KMS-11 (cell line): ENCODE data around the gene OBSCN.
"Not testable (repeated sequence)": the region's sequence is repeated elsewhere in the genome, so short reads cannot be mapped to it uniquely, and the experiment has no call there.

Source experiments
- H2AFZ ChIP-seq: fragments of 200-600 bp; sonication (generic); 2 replicates; pipeline ENCODE4 v1.6.1; 2016; ENCODE audit warnings: antibody characterized with exemption, mixed run types, low read depth
- H3K27ac ChIP-seq: fragments of 200-600 bp; sonication (generic); 2 replicates; pipeline ENCODE4 v1.6.1; 2016; ENCODE audit warnings: mild to moderate bottlenecking, mixed run types
- H3K27me3 ChIP-seq: fragments of 200-600 bp; sonication (generic); 2 replicates; pipeline ENCODE4 v1.6.1; 2017; ENCODE audit warnings: mild to moderate bottlenecking, low read depth, mixed run types, moderate library complexity; ENCODE audit not compliant: insufficient read depth
- H3K36me3 ChIP-seq: fragments of 200-600 bp; sonication (generic); 2 replicates; pipeline ENCODE4 v1.6.1; 2017; ENCODE audit warnings: mild to moderate bottlenecking, mixed run types; ENCODE audit not compliant: insufficient read depth
- H3K4me1 ChIP-seq: fragments of 200-600 bp; sonication (generic); 2 replicates; pipeline ENCODE4 v1.6.1; 2016; ENCODE audit warnings: mild to moderate bottlenecking, low read depth, mixed run types; ENCODE audit not compliant: poor library complexity, severe bottlenecking
- H3K4me2 ChIP-seq: fragments of 200-600 bp; sonication (generic); 2 replicates; pipeline ENCODE4 v1.7.0; 2016; ENCODE audit warnings: mild to moderate bottlenecking, mixed run types
- H3K4me3 ChIP-seq: fragments of 200-600 bp; sonication (generic); IDR thresholded peaks from 2 replicates; pipeline ENCODE4 v1.6.1; 2017; ENCODE audit warnings: low read depth, low read length, mixed read lengths; ENCODE audit not compliant: insufficient read depth
- H3K79me2 ChIP-seq: fragments of 200-600 bp; sonication (generic); 2 replicates; pipeline ENCODE4 v1.6.1; 2016; ENCODE audit warnings: low read depth, mixed run types; ENCODE audit not compliant: insufficient read depth
- H3K9ac ChIP-seq: fragments of 200-600 bp; sonication (generic); 2 replicates; pipeline ENCODE4 v1.6.1; 2016; ENCODE audit warnings: mild to moderate bottlenecking, mixed run types
- H4K20me1 ChIP-seq: fragments of 200-600 bp; sonication (generic); 2 replicates; pipeline ENCODE4 v1.6.1; 2016; ENCODE audit warnings: mild to moderate bottlenecking, mixed run types; ENCODE audit not compliant: insufficient read depth
- TF ChIP-seq, protein P1 (sequence below): fragments of 200-600 bp; sonication (generic); conservative IDR thresholded peaks from 2 replicates; pipeline ENCODE4 v1.6.1; 2017; ENCODE audit warnings: low read depth, mild to moderate bottlenecking, antibody characterized with exemption, low read length, moderate library complexity, mixed read lengths

The OBSCN gene

DNA sequence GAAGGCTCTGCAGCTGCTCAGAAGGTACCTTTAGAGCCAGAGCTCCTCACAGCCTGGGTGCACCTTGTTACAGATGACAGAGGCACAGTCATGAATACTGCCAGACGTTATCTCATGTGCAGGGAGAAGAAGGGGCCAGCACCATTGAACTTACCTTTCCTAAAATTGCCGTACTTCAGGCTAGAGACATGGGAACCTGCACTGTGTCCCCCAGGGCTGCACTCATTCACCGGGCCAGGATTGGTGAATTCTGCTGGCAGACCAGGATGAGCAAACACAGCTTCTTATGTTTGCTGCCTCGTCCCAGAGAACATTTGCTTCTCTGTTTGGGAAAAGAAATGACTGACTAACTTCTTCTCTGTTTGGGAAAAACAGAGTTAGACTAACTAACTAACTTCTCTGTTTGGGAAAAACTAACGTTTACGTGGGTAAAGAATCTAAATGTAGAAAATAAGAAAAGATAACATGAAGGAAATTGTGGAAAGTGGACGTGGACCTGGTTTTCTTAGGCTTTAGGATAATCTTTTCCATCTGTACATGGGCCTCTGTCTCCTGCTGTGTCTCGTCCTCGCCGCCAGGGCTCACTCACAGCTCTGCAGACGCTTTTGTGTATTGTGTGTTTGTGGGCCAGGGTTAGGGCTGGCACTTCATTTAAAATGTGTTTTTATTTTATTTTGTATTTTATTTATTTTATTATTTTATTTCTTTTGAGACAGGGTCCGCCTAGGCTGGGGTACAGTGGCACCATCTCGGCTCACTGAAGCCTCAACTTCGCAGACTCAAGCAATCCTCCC, 9.9 kb downstream of the OBSCN start:
- H3K4me3 ChIP-seq, result no peak overlapping the region
- H3K4me2 ChIP-seq, result no peak overlapping the region
- H3K27ac ChIP-seq, result no peak overlapping the region
- no peaks in the 10 kb centered on the region for H4K20me1 ChIP-seq
- no peak overlapping the region for H2AFZ ChIP-seq
- no peaks in the 10 kb centered on the region for H3K4me1 ChIP-seq
- H3K9ac ChIP-seq, result no peak overlapping the region
- H3K36me3 ChIP-seq, result no peaks in the 10 kb centered on the region
- H3K27me3 ChIP-seq, result no peaks in the 10 kb centered on the region
- TF ChIP-seq, protein P1, sequence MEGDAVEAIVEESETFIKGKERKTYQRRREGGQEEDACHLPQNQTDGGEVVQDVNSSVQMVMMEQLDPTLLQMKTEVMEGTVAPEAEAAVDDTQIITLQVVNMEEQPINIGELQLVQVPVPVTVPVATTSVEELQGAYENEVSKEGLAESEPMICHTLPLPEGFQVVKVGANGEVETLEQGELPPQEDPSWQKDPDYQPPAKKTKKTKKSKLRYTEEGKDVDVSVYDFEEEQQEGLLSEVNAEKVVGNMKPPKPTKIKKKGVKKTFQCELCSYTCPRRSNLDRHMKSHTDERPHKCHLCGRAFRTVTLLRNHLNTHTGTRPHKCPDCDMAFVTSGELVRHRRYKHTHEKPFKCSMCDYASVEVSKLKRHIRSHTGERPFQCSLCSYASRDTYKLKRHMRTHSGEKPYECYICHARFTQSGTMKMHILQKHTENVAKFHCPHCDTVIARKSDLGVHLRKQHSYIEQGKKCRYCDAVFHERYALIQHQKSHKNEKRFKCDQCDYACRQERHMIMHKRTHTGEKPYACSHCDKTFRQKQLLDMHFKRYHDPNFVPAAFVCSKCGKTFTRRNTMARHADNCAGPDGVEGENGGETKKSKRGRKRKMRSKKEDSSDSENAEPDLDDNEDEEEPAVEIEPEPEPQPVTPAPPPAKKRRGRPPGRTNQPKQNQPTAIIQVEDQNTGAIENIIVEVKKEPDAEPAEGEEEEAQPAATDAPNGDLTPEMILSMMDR, result no peak
- H3K79me2 ChIP-seq, result no peaks in the 10 kb centered on the region

DNA sequence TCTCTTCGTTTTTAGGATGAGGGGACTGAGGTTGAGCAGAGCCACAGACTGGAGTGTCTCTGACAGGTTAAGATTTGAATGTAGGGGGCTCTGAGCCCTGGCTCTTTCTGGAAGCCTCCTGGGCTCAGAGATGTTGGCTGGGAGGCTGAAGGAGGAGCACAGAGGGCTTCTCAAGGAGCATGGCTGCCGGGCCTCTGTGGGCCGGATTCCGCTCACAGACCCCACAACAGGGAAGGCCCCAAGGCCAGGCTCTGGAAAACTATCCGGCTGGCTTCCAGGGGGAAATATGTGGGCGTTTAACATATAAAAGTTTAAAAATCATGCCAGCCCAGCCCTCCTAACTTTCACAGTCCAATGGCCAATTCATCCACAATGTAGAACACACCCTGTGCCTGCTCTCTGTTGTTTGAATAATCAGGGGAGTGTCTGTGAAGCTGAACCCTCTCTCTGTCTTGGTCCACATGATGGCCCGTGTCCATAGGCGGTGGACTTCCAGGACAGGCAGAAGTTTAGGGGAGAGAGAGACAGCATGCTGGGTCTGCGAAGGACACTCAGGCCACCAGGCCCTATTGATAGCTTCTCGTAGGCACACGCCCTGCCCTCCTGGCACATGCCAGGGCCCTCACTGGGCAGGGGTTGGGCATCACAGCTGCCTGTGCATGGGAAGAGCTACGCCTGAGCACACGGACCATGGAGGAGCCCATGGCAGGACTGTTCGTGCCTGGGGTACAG, 10.8 kb downstream of the OBSCN start:
- no peak overlapping the region for H3K4me2 ChIP-seq
- H3K27ac ChIP-seq, result no peak overlapping the region
- TF ChIP-seq, protein P1, result no peak
- H2AFZ ChIP-seq, result no peak overlapping the region
- no peaks in the 10 kb centered on the region for H3K36me3 ChIP-seq
- no peaks in the 10 kb centered on the region for H3K4me1 ChIP-seq
- no peak overlapping the region for H3K4me3 ChIP-seq
- H3K79me2 ChIP-seq, result no peaks in the 10 kb centered on the region
- H4K20me1 ChIP-seq, result no peaks in the 10 kb centered on the region
- H3K9ac ChIP-seq, result no peak overlapping the region
- H3K27me3 ChIP-seq, result no peaks in the 10 kb centered on the region

DNA sequence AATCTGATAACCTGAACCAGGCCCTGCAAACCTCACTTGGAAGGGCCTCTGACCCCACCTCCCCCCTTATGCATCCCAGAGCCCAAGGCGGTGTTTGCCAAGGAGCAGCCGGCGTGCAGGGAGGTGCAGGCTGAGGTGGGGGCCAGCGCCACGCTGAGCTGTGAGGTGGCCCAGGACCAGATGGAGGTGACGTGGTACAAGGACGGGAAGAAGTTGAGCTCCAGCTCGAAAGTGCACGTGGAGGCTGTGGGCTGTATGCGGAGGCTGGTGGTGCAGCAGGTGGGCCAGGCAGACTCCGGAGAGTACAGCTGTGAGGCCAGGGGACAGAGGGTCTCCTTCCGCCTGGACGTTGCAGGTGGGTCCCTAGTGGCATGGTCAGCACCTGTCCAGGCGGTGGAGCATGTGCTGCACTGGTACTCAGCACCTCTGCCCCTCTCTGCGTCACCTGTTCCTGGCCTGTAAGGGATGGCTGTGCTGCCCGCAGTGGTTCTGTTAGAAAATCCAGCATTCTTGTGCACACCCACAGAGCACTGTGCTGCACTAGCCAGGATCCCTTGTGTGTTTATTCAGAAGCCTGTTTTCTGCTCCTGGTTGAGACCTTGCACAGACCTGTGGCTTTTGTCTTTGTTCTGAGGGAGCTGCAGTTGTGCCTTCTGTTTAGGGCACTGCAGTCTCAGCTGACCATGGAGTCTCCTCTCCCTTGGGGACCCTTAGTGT, 11.6 kb downstream of the OBSCN start:
- no peak overlapping the region for H2AFZ ChIP-seq
- no peaks in the 10 kb centered on the region for H3K4me1 ChIP-seq
- H3K27me3 ChIP-seq, result no peaks in the 10 kb centered on the region
- TF ChIP-seq, protein P1, result no peak
- H3K27ac ChIP-seq, result no peak overlapping the region
- no peak overlapping the region for H3K4me2 ChIP-seq
- no peak overlapping the region for H3K4me3 ChIP-seq
- no peaks in the 10 kb centered on the region for H3K79me2 ChIP-seq
- no peak overlapping the region for H3K9ac ChIP-seq
- no peaks in the 10 kb centered on the region for H4K20me1 ChIP-seq
- no peaks in the 10 kb centered on the region for H3K36me3 ChIP-seq

DNA sequence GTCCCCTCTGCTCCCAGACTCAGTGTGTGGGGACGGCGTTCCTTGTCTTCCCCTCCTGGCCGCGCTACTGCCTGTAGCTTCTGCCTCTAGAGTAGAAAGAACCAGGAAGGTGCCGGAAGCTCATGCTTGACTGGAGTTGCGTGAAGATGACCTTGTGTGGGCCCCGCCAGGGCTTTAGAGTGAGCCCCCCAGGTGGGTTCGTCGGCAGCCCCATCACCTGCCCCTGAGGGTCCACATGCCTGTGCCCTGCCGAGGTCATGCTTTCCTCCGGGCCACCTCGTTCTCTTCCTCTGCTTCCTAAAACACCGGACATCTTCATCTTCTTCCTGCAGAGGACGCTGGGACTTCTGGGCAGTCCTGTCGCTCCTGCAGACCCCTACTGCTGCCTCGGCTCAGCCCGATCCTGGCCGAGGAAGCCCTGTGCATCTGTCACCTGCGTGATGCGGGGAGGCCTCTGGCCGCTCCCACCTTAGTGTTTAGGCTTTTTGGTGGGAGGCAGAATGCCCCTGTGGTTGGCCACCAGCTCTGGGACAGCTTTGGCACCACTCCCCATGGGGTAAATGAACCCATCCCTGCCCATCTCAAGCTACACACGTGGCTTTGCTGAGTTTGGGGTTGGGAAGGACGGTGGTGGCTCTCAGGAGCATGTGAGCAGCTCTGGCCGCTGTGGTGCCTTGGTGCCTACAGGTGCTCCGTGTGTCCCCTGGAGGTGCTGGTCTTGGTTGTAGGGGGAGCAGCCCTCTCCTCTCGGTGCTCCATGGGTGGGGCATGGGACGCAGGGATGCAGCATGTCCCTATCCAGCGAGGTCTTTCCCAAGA, 12.3 kb downstream of the OBSCN start:
- H3K4me3 ChIP-seq, result no peak overlapping the region
- H4K20me1 ChIP-seq, result no peaks in the 10 kb centered on the region
- H3K9ac ChIP-seq, result no peak overlapping the region
- H3K27me3 ChIP-seq, result no peaks in the 10 kb centered on the region
- no peaks in the 10 kb centered on the region for H3K4me1 ChIP-seq
- H2AFZ ChIP-seq, result no peak overlapping the region
- H3K27ac ChIP-seq, result no peak overlapping the region
- TF ChIP-seq, protein P1, result no peak
- no peaks in the 10 kb centered on the region for H3K36me3 ChIP-seq
- no peaks in the 10 kb centered on the region for H3K79me2 ChIP-seq
- no peak overlapping the region for H3K4me2 ChIP-seq

DNA sequence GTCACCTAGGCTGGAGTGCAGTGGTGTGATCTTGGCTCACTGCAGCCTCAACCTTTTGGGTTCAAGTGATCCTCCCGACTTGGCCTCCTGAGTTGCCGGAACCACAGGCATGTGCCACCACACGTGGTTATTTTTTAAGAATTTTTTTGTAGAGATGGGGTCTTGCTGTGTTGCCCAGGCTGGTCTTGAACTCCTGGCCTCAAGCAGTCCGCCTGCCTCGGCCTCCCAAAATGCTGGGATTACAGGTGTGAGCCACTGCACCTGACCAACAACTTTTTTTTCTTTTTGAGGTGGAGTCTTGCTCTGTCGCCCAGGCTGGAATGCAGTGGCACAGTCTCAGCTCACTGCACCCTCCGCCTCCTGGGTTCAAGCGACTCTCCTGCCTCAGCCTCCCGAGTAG, 13.3 kb downstream of the OBSCN start:
- H2AFZ ChIP-seq, H3K4me3 ChIP-seq, H3K27ac ChIP-seq, H3K4me1 ChIP-seq, H3K79me2 ChIP-seq, H4K20me1 ChIP-seq, H3K4me2 ChIP-seq, H3K27me3 ChIP-seq, H3K9ac ChIP-seq, H3K36me3 ChIP-seq: not testable (repeated sequence)
